Measurements from ENCODE around the gene ZFR. TPM values are rescaled to one million over a fixed set of nuclear protein-coding genes. Genes with fewer than 3 reads are reported as not detected.

ZFR gene
- total RNA-seq, 1 donor from 2014 or later = 131 TPM

DNA sequence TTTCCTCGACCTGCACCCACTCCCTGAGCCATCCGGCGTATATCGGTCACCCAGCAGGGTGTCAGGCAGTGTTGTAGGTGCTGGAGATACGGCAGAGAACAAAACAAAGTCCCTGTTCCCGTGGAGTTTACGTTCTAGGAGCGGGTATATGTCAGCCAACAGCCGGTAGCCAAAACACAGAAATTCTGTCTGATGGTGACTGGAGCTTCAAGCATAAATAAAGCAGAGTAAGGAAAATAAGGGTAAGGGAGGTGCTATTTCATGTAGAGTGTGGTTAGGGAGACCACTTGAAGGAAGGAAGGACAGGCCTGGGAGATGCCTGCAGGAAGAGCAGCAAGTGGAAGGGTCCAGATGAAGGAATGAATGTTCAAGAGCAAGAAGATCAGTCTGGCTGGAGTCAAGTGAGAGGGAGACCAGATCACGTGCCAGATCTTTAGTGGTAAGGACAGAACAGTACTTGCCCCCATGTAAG, 783 bp upstream of the ZFR start:
- H3K9me3 Mint-ChIP-seq = no peaks in the 10 kb centered on the region
- peaks cover 18% of the 10 kb centered on the region for H3K36me3 Mint-ChIP-seq
- peaks cover 3% of the 10 kb centered on the region for H3K27me3 Mint-ChIP-seq (ENCODE audit: insufficient read depth, low read depth)
- Histone ChIP-seq H3K9me3 (ENCODE audit: low read depth) (no peaks in the 10 kb centered on the region), H3K9ac (no peak overlapping the region), H2AFZ (replicated peaks) (peak overlapping the region; percentile 95), H3K4me2 (peak overlapping the region; percentile 98), H3K79me2 (ENCODE audit: low read depth) (peaks cover 42% of the 10 kb centered on the region), H3K27ac (no peak overlapping the region), H3K36me3 (no peaks in the 10 kb centered on the region), H4K20me1 (ENCODE audit: low read depth) (peaks cover 33% of the 10 kb centered on the region), H3K4me1 (peaks cover 14% of the 10 kb centered on the region), H3K27me3 (peaks cover 20% of the 10 kb centered on the region), H3F3A (ENCODE audit: low read depth) (peaks cover 6% of the 10 kb centered on the region), H3K4me3 (peak overlapping the region; percentile 96)
- DNase-seq (ENCODE audit: low spot score) = peak; percentile 7
- peaks cover 24% of the 10 kb centered on the region for H3K4me1 Mint-ChIP-seq
- H3K4me3 Mint-ChIP-seq = peak overlapping the region; percentile 95
- no peak overlapping the region for H3K27ac Mint-ChIP-seq
- TF ChIP-seq EZH2phosphoT487 (IDR thresholded peaks at IDR 0.05) (no peak), EZH2 (IDR thresholded peaks at IDR 0.05) (no peak)
- TF ChIP-seq, protein P1, sequence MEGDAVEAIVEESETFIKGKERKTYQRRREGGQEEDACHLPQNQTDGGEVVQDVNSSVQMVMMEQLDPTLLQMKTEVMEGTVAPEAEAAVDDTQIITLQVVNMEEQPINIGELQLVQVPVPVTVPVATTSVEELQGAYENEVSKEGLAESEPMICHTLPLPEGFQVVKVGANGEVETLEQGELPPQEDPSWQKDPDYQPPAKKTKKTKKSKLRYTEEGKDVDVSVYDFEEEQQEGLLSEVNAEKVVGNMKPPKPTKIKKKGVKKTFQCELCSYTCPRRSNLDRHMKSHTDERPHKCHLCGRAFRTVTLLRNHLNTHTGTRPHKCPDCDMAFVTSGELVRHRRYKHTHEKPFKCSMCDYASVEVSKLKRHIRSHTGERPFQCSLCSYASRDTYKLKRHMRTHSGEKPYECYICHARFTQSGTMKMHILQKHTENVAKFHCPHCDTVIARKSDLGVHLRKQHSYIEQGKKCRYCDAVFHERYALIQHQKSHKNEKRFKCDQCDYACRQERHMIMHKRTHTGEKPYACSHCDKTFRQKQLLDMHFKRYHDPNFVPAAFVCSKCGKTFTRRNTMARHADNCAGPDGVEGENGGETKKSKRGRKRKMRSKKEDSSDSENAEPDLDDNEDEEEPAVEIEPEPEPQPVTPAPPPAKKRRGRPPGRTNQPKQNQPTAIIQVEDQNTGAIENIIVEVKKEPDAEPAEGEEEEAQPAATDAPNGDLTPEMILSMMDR (IDR thresholded peaks at IDR 0.05) = no peak

DNA sequence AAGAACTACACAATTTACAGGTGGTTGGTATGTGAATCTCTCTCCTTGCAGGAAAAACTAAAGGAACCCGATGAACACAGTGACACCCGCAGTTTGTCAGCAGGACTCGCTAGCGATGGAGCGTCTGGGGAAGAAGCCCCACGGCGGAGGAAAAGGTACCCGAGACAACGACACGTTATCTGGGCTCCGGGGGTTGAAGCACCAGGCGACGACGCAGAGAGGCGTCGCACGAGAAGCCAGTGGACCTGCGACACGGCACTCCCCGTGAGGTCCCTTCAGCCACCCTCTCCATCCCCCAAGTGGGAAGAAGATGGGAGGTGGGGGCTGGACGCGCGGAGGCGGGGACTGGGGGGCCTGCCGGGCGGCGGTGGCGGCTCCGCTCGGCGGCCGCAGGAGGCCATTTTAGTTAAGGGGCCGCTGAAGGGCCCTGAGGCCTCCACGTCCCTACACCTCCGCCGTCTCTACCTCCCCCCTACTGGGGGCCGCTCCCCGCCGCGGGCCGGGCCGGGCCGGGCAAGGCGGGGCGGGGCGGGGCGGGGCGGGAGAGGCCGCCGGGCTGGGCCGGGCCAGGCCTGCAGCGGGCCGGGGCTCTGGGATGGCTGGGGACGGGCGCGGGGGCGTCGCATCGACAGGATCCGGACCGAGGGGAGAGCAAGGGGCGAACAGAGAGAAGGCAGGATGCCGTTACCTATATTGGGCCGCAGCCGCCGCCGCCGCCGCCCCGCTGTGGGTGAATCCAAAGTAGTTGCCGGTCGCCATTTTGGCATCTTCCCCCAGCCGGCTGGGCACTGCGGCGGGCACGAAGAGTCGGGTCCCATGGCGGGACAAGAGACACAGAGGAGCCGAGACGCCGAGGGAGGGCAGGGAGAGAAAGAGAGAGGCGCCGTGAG, 754 bp downstream of the ZFR start:
- peaks cover 6% of the 10 kb centered on the region for H3F3A ChIP-seq (ENCODE audit: low read depth)
- TF ChIP-seq EZH2phosphoT487 (IDR thresholded peaks at IDR 0.05) = no peak
- TF ChIP-seq EZH2 (IDR thresholded peaks at IDR 0.05) = no peak
- TF ChIP-seq, protein P1 (IDR thresholded peaks at IDR 0.05) = no peak
- peaks cover 4% of the 10 kb centered on the region for H3K36me3 ChIP-seq
- peak overlapping the region; percentile 74 for H3K27ac ChIP-seq
- Mint-ChIP-seq H3K27me3 (ENCODE audit: insufficient read depth, low read depth) (peaks cover 3% of the 10 kb centered on the region), H3K9me3 (no peaks in the 10 kb centered on the region), H3K36me3 (peaks cover 30% of the 10 kb centered on the region), H3K4me1 (peaks cover 24% of the 10 kb centered on the region), H3K4me3 (peak overlapping the region; percentile 97), H3K27ac (peak overlapping the region; percentile 98)
- H2AFZ ChIP-seq (replicated peaks) = peak overlapping the region; percentile 78
- peaks cover 57% of the 10 kb centered on the region for H3K79me2 ChIP-seq (ENCODE audit: low read depth)
- peaks cover 20% of the 10 kb centered on the region for H3K27me3 ChIP-seq
- peaks cover 49% of the 10 kb centered on the region for H4K20me1 ChIP-seq (ENCODE audit: low read depth)
- no peaks in the 10 kb centered on the region for H3K9me3 ChIP-seq (ENCODE audit: low read depth)
- peak; percentile 64 for DNase-seq (ENCODE audit: low spot score)
- H3K4me3 ChIP-seq = peak overlapping the region; percentile 96
- H3K4me1 ChIP-seq = peaks cover 14% of the 10 kb centered on the region
- H3K4me2 ChIP-seq = peak overlapping the region; percentile 98
- H3K9ac ChIP-seq = peak overlapping the region; percentile 85

DNA sequence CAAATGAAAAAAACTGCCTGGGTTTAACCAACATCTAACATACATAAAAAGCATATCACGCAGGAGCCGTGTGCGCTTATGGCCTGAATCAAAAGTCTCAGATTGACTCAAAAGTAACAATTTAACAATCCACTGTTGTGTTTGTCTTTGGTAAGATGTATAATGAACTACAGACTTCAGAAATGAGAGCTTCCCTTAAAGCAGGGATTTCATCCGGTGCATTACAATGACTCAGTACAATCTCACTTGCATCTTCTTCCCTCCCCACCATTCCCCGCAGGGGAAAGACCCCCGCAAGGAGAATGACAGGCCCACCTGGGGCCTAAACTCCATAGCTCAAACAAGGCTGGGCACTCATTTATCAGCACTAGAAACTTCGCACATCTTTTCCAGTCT, 1.4 kb downstream of the ZFR start:
- peaks cover 3% of the 10 kb centered on the region for H3K27me3 Mint-ChIP-seq (ENCODE audit: insufficient read depth, low read depth)
- H3K36me3 Mint-ChIP-seq = peaks cover 35% of the 10 kb centered on the region
- Histone ChIP-seq H3K4me1 (peaks cover 14% of the 10 kb centered on the region), H3K79me2 (ENCODE audit: low read depth) (peaks cover 64% of the 10 kb centered on the region), H3K27ac (no peak overlapping the region), H2AFZ (replicated peaks) (no peak overlapping the region), H3K9ac (peak overlapping the region; percentile 37), H3K27me3 (peaks cover 20% of the 10 kb centered on the region), H3F3A (ENCODE audit: low read depth) (peaks cover 6% of the 10 kb centered on the region), H4K20me1 (ENCODE audit: low read depth) (peaks cover 50% of the 10 kb centered on the region), H3K4me3 (peak overlapping the region; percentile 96), H3K9me3 (ENCODE audit: low read depth) (no peaks in the 10 kb centered on the region), H3K36me3 (peaks cover 4% of the 10 kb centered on the region), H3K4me2 (peak overlapping the region; percentile 98)
- H3K27ac Mint-ChIP-seq = peak overlapping the region; percentile 98
- H3K9me3 Mint-ChIP-seq = peaks cover 2% of the 10 kb centered on the region
- peak overlapping the region; percentile 97 for H3K4me3 Mint-ChIP-seq
- H3K4me1 Mint-ChIP-seq = peaks cover 24% of the 10 kb centered on the region
- TF ChIP-seq, protein P1 (IDR thresholded peaks at IDR 0.05) = no peak
- DNase-seq (ENCODE audit: low spot score) = no peak

All from neural progenitor cell (in vitro differentiated cells).